GM12878 (cell line): ENCODE data around the gene TMC6. TPM values are rescaled to one million over a fixed set of nuclear protein-coding genes. Genes with fewer than 3 reads are reported as not detected.

ENCODE experiments used
- ATAC-seq: fragments of 200-7000 bp; cut with Tn5 transposase; 3 replicates; pipeline ENCODE4 v1.9.1; 2020; ENCODE audit warnings: mild to moderate bottlenecking, moderate library complexity
- BruUV-seq: library from RNA; stranded (reverse); fragments of 400-500 nt; replicated peaks from 2 replicates; lab custom pipeline; 2021; lab: Mats Ljungman, UMichigan
- CTCF ChIA-PET: fragments of 300-600 bp; sonication (Branson Sonifier 250); formaldehyde crosslinking; extraction: SDS; loops from one replicate; lab custom pipeline; 2021; ENCODE audit warnings: inconsistent platforms; lab: Yijun Ruan, JAX
- POLR2A ChIA-PET: fragments of 350-600 bp; formaldehyde crosslinking; extraction: SDS; loops from one replicate; lab custom pipeline; 2021; ENCODE audit warnings: inconsistent platforms; lab: Charles Lee
- RAD21 ChIA-PET: fragments of 300-600 bp; sonication (Branson Sonifier 250); formaldehyde crosslinking; loops from one replicate; lab custom pipeline; 2023; ENCODE audit warnings: antibody characterized with exemption; ENCODE audit not compliant: unreplicated experiment; lab: Charles Lee
- SMC1A ChIA-PET: fragments of 300-600 bp; sonication (Branson Sonifier 250); formaldehyde crosslinking; loops from one replicate; lab custom pipeline; 2023; ENCODE audit not compliant: unreplicated experiment, uncharacterized antibody; lab: Charles Lee
- DNase-seq: peaks from one replicate; pipeline ENCODE4 v3.0.0-alpha.2; 2011; ENCODE audit warnings: low read depth, low spot score
- FAIRE-seq: peaks from 3 replicates; lab custom pipeline; 2011; peaks lifted over from hg19 to GRCh38; lab: Jason Lieb, UNC
- H2AFZ ChIP-seq: 2 replicates; pipeline ENCODE4 v1.6.0; 2011; ENCODE audit warnings: low read depth, low read length, control low read depth; ENCODE audit not compliant: control insufficient read depth
- H3K27ac ChIP-seq: 2 replicates; pipeline ENCODE4 v1.5.1; 2011; ENCODE audit warnings: control low read depth; ENCODE audit not compliant: control insufficient read depth, insufficient read depth
- H3K27me3 ChIP-seq, 2 experiments: replicated peaks in 1 of 2; 2 replicates each; pipeline versions ENCODE4 v1.6.0 to v1.6.1; 2011; ENCODE audit warnings: low read length in 1 of 2; ENCODE audit not compliant: control insufficient read depth in 2 of 2, insufficient read depth in 2 of 2
- H3K36me3 ChIP-seq, 2 experiments: 2 replicates each; pipeline ENCODE4 v1.5.1; 2011; ENCODE audit warnings: low read length in 1 of 2; ENCODE audit not compliant: control insufficient read depth in 2 of 2, insufficient read depth in 2 of 2
- H3K4me1 ChIP-seq: 2 replicates; pipeline ENCODE4 v1.6.1; 2011; ENCODE audit warnings: mild to moderate bottlenecking, low read length, moderate library complexity, mixed read lengths; ENCODE audit not compliant: control insufficient read depth, insufficient read depth
- H3K4me2 ChIP-seq: 2 replicates; pipeline ENCODE4 v1.6.0; 2011; ENCODE audit warnings: control low read depth; ENCODE audit not compliant: control insufficient read depth, insufficient read depth
- H3K4me3 ChIP-seq: fragments of 200-600 bp; sonication (generic); 2 replicates; pipeline ENCODE4 v1.5.1; 2016
- H3K79me2 ChIP-seq: 2 replicates; pipeline ENCODE4 v1.6.0; 2011; ENCODE audit warnings: low read length; ENCODE audit not compliant: control insufficient read depth, insufficient read depth
- H3K9ac ChIP-seq: 2 replicates; pipeline ENCODE4 v1.8.0; 2011; ENCODE audit warnings: low read length, control low read depth, mixed read lengths; ENCODE audit not compliant: control insufficient read depth, insufficient read depth
- H3K9me3 ChIP-seq: replicated peaks from 3 replicates; pipeline ENCODE4 v1.5.1; 2011; ENCODE audit warnings: mild to moderate bottlenecking, low read length; ENCODE audit not compliant: control insufficient read depth, insufficient read depth
- H4K20me1 ChIP-seq: 2 replicates; pipeline ENCODE4 v1.6.0; 2011; ENCODE audit not compliant: control insufficient read depth, insufficient read depth
- BMI1 ChIP-seq: fragments of 450-650 bp; IDR thresholded peaks from 2 replicates; pipeline ENCODE4 v1.6.1; 2016; ENCODE audit warnings: mild to moderate bottlenecking, moderate library complexity, borderline replicate concordance
- RBBP5 ChIP-seq: fragments of 200-600 bp; sonication (generic); conservative IDR thresholded peaks from 2 replicates; pipeline ENCODE4 v1.6.1; 2016
- SMC3 ChIP-seq: IDR thresholded peaks from 2 replicates; pipeline ENCODE4 v1.6.1; 2011; ENCODE audit warnings: low read length, improper control_type of control experiment, borderline replicate concordance
- STAT3 ChIP-seq: IDR thresholded peaks from 2 replicates; pipeline ENCODE4 v1.6.1; 2011; ENCODE audit warnings: low read depth, low read length, improper control_type of control experiment
- ZNF207 ChIP-seq: fragments of 450-650 bp; IDR thresholded peaks from 2 replicates; pipeline ENCODE4 v1.6.1; 2014; ENCODE audit warnings: antibody characterized with exemption, mild to moderate bottlenecking, borderline replicate concordance
- WGBS: methylation state at CpG from one replicate; pipeline ENCODE4 v1.1.6; 2016; ENCODE audit warnings: low lambda C conversion rate; ENCODE audit not compliant: insufficient replicate concordance, insufficient coverage; ENCODE audit errors: missing lambda C conversion rate; 5-methylcytosine and 5-hydroxymethylcytosine counted together
- in situ Hi-C: fragments of 300-500 bp; cut with MboI; formaldehyde crosslinking; loops from 9 replicates; pipeline ENCODE4 v1.14.3; 2018; ENCODE audit warnings: mixed read lengths
- intact Hi-C: fragments of 100-400 bp; cut with micrococcal nuclease; formaldehyde crosslinking; loops from one replicate; pipeline ENCODE4 v1.14.2; 2022; ENCODE audit not compliant: unreplicated experiment
- polyA plus RNA-seq, 11 experiments: library from polyadenylated mRNA; depleted of rRNA in 4 of 11; unstranded in 6 of 11; stranded (reverse) in 5 of 11; fragments of >200 nt; fragmentation: Nextera tagmentation in 4 of 11; fragmentation: Illumina TruSeq in 1 of 11; extraction: Ambion mirVana in 4 of 11; extraction: Trizol in 1 of 11; gene quantifications; 1 replicate in 1 of 11; 2 replicates in 10 of 11; pipeline versions ENCODE4 v1.2.1 to v1.2.3, GENCODE V29; 2011 to 2016; ENCODE audit warnings: inconsistent platforms in 2 of 11, missing spikeins in 2 of 11, low read depth in 1 of 11
- total RNA-seq, 4 experiments: library from RNA; depleted of rRNA in 3 of 4; stranded (reverse); fragments of >200 nt in 3 of 4; fragmentation: Illumina TruSeq in 1 of 4; extraction: Trizol in 1 of 4; gene quantifications; 2 replicates each; pipeline versions ENCODE4 v1.2.1 to v1.2.3, GENCODE V29; 2013 to 2021

Gene TMC6
- total and polyA plus RNA-seq, 10 of the 15 experiments (the other 5 are each of a cell fraction or from before 2014, with no cell fraction given) = 1.9 to 232 (median 60.6) TPM

GRCh38 chr17:78135858-78136500, 7.4 kb upstream of the TMC6 start:
- Histone ChIP-seq H3K9me3 (no peaks in the 10 kb centered on the region), H3K4me2 (no peak overlapping the region), H2AFZ (no peak overlapping the region), H3K4me1 (peaks cover 57% of the 10 kb centered on the region)
- TF ChIP-seq ZNF207 = no peak
- no peak for TF ChIP-seq STAT3
- no peak for TF ChIP-seq RBBP5
- TF ChIP-seq BMI1 = no peak
- TF ChIP-seq SMC3 = no peak
- TF ChIP-seq, all 136 proteins: peak for 0
- Histone ChIP-seq H3K27me3 (no peaks in the 10 kb centered on the region), H3K79me2 (peaks cover 51% of the 10 kb centered on the region), H4K20me1 (no peaks in the 10 kb centered on the region), H3K9ac (no peak overlapping the region), H3K27ac (no peak overlapping the region), H3K36me3 (peaks cover 13 to 16% of the 10 kb centered on the region in 2 experiments; a peak in 3 of 4 replicates), H3K4me3 (no peak overlapping the region)
- ATAC-seq (no peak), DNase-seq (no peak), FAIRE-seq (no peak)
- intact Hi-C loops (loop anchor here (2.0 kb wide), 1 partner anchor 37 kb away; no protein-coding TSS in a partner anchor), in situ Hi-C loops (no loop called here)
- ChIA-PET POLR2A (interaction anchor here (0.6 to 3.7 kb wide), 9 partner anchors 9 to 116 kb away, joined by 3 to 16 read pairs (median 3); no protein-coding TSS in a partner anchor), RAD21 (interaction anchor here (0.6 to 6.8 kb wide), 5 partner anchors 11 to 116 kb away, joined by 3 to 83 read pairs (median 4); no protein-coding TSS in a partner anchor), SMC1A (interaction anchor here (0.7 to 5.1 kb wide), 14 partner anchors 8 to 116 kb away, joined by 3 to 51 read pairs (median 4); no protein-coding TSS in a partner anchor), CTCF (interaction anchor here (0.6 to 9.5 kb wide), 19 partner anchors 8 to 122 kb away, joined by 3 to 132 read pairs (median 10); partner anchors contain the start of genes AFMID, C17orf99, SYNGR2 and TK1)
- no TSS peak for BruUV-seq
- WGBS = 94% methylated on average over 9 of the region's 9 CpGs
